SW480 (cell line): Measurements from ENCODE around the gene BNC2.

Experiments used
- DNase-seq: peaks from one replicate; pipeline ENCODE4 v3.0.0-alpha.2; 2016; ENCODE audit warnings: low spot score

The BNC2 gene

DNA sequence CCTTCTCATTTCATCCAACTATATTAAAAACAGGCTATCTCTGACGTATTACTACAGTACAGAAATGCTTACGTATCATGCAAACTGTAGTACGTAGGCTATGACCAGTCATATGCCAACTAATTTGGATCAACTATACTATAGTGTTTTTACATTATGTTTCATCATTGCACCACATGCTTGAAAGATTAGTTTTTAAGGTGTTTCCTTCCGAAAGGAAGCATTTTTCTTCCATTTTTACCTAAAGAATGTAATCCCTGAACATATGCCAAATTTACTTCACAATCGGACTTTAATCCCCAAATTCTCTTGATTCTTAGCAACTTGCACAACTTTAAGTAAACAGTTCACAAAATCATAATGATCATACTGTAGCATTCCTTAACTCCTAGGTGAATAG lies 153.9 kb downstream of the BNC2 start:
- DNase-seq: no peak

DNA sequence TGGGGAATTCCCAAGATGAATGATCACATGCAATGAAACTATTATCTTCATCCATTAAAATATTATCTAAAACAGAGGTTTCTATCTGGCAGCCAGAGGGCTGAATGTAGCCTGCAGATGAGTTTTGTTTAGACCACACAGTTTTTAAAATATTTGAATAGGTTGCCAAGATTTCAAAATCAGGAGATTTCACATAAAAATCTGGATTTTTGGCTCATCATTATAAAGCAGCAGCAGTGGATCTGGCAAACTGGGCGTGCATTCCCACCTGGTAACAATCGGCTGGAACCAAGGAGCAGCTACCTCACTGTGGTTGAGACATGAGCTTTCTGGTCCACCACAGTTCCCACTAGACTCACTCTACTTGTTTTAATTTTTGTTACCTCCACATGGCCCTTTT lies 155.1 kb downstream of the BNC2 start:
- DNase-seq: no peak

DNA sequence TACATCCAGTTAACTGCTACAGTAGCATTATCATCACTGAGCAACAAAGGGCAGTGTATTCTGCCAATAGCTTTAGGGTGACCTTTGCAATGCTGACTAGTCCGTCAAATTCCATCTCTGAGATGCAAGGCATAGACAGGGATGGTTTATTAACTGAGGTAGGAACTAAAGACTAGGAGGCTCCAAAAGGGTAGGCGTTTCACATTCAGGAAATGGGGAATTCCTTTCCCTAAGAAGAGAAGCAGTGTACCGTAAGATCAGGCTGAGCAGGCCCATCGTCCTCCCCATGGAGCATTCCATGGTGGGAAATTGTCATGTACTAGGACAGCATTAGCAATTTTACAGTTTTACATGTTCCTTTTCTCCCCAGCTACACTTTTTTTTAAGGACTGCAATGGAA lies 157.7 kb downstream of the BNC2 start:
- no peak for DNase-seq

DNA sequence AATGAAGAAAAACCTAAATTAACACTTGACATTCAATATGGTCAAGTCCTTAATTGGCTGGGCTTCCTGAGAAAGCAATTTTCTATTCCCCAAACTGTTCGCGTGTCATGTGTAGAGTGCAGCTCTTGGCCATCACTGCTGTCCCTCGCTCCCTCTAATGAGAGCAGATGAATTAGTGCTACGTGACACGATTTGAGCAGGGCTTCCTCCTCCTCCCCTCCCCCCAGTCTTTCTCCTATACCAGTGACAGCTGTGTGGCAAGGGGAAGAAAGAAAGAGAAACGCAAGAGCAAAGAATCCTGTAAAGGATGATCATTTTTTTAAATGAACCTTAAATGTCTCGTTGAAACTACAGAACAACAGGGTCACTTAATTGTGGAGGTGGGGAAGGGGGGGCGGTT lies 159.6 kb downstream of the BNC2 start:
- DNase-seq: no peak

DNA sequence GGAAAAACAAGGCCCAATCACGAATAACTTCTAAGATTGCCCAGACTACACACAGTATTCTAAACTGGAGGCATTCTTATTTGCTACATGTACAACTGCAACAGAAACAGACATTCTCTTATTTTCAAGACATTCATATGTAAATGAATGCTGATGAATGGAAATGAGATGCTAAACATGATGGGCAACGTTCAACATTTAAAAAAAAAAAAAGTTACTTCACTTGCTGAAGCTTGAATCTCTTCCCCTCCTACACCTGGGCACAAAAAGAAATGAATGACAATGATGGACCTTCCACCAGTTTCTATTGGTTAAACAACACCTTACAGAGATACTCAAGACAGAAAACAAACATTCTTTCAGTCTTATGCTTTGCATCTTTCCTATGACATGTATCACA lies 160.5 kb downstream of the BNC2 start:
- DNase-seq: no peak

DNA sequence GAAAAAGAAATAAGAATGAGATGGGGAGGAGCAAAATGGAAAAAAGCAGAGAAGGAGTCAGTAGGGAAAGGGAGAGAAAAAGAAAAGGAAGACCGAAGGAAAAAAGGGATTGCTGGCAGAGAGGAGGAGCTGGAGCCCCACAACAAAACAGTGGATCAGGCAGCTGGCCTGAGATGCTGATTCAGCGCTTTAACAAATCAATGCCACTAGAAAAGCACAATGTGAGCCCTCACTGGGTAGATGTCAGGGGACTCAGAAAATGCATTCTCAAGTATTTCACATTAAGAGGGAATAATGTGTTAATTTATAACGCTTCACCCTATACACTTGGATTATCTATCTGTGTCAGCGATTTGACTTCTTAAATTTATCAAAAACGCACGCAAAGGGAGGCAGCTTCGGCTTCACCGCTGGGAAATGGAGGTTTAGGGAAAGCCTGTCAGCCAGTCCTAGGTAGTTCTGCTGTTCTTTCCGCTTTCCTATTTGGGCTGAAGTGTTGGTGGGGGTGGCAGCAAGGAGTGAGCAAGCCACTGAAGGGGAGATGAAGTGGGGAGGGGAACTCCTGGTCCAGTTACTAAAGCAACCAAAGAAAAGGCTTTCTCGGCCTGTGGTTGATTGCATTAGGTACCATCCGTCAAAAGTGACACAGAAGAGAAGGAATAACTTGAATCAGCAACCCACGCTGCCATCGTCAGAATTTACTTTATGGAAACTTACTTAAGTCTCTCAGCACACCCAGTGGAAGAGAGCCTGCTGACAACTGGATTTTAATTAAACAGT lies 161.6 kb downstream of the BNC2 start:
- DNase-seq: no peak

DNA sequence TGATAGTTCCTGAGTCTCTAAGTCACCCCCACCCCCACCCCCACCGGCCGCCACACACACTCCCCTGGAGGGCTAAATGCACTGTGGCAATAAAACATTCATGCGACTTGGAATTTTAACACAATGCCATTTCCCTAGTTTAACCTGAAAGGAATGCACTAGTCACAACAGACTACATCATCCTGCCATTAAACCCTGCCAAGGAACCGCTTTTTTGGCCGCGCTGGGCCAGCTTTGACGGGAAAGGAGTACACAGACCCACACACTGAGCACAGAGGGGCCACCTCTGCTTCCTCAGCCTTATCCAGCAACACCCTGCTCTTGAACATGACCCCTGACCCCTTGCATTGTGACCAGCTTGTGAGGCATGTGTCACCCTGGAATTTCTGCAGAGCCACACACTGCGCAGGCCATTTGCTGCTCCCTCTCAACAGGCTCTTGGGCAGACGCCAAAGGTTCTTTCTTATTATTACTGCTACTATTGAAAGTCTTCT lies 165.3 kb downstream of the BNC2 start:
- DNase-seq: no peak

DNA sequence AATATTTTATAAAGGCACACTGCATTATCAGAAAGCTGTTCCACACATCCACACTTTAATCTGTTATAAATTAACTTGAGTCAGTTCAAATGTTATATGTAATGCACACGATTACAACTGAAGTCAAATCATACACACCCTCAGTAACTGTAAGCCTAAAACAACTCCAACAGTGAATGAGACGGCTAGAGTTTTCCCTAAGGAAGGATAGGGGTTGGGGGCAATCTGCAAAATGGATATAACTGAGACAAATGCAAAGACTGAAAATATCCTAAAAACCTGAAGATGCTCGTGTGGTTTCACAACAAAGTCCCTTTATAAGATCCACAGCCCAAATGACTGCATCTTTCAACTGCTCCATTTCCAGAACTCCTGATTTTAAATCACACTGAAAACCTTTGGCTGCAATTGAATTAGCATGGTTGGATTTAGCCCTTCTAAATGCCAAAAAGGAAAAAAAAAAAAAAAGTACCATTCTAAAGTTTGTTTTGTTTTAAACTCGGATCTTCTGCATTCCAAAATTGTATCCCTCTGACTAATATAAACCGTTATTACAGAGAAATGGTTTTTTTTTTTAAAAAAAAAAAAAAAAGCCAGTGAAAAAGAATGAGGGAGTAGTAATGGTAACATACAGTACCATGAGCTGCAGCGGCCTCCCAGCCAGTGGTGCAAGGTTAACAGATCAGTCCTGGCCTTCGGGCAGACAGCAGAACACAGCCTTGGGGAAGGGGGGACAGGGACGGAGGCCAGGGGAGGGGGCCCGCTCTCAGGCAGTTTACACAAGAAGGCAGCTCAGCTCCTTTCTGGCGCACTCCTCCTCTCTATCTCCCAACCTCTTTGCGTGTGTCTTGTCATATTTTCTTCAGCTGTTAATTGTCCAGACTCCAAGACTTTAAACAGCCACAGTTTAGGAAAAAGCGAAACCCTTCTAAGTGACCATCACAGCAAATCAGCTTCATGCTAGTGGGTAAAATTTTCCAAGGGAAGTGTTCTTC lies 166.1 kb downstream of the BNC2 start:
- no peak for DNase-seq

DNA sequence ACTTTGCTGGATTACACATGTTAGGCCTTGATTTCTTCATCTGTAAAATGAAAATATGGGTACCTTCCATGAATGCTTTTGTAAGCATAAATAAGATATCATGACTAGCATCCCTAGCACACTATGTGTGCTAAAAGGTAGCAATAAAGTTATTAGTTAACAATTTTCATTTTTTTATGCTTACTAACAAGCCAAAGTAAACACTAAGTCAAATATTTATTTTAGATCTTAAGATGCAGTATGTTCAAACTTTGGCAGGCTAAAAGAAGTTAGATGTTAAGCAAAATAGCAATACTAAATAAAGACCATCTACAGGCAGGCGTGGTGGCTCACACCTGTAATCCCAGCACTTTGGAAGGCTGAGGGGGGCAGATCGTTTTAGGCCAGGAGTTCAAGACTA lies 169.1 kb downstream of the BNC2 start:
- DNase-seq: no peak

DNA sequence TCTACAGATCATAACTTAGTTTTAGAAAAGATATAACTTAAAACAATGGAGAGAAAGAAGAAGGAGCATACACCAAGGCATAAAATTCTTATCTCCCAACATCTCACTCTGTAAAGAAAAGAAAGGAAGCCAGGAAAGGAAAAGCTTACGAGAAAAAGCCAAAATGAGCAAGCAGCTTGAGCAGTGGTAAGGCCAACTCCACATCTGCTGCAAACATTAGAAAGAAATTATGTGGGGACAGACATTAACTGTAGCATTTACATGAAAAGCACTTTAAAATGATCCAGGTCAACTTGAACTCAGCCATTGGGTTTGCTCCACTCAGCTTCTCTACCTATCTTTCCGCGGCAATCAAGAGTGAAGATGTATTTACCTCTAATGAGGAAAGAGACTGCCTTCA lies 176.9 kb downstream of the BNC2 start:
- no peak for DNase-seq

DNA sequence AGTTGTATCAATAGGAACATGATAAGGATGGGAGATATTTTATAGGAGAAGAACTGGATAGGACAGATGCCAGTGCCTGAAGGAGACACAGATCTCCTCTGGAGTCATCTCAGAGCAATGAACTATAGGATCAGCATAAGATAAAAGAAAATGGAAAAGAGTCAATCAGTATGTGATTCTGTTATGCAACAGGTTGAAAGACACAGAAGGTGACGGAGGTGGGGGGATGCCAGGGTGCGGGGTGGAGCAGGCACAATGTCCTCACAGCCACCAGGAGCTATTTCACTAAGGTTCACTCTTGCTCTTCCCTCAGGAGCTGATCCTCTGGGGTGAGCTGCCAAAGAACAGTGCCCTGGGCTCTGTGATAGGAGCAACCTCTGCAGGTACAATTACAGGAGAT lies 179.8 kb downstream of the BNC2 start:
- DNase-seq: no peak

DNA sequence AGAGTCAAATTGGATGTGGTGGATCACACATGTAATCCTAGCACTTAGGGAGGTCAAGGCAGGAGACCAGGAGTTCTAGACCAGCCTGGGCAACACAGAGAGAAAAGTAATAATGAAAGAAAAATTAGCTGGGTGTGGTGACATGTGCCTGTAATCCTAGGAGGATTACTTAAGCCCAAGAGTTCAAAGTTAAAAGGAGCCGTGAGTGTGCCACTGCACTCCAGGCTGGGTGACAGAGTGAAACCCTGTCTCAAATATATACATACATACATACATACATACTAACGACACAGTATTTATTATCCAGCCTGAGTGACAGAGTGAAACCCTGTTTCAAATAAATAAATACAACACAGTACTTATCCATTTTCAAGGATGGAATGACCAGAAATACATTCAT lies 180.3 kb downstream of the BNC2 start:
- DNase-seq: no peak

DNA sequence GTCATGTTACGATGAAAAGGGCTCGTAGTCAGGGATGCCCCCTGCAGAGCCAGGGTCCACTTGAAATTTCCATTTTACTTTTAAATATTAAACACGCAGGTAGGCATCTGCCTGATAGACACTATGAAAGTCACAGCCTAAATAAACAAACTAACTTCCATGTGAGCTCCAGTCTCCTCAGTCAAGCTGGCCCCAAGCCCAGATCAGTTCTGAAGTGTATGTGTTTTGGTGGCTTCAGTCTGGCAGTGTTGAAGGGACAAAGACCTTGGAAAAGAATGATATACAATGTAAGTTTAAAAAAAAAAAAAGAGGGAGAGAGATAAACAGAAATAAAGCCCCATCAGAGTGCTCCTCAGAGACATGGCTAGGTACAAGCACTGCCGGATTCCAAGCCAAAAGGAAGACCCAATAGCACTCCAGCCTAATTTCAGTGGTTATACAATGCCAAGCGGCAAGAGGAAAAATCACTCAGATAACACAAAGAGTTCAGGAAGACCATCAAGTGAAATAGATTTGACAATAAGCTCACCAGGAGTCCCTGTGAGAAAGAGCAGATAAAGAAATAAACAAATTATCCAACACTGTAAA lies 181.0 kb downstream of the BNC2 start:
- DNase-seq: no peak

DNA sequence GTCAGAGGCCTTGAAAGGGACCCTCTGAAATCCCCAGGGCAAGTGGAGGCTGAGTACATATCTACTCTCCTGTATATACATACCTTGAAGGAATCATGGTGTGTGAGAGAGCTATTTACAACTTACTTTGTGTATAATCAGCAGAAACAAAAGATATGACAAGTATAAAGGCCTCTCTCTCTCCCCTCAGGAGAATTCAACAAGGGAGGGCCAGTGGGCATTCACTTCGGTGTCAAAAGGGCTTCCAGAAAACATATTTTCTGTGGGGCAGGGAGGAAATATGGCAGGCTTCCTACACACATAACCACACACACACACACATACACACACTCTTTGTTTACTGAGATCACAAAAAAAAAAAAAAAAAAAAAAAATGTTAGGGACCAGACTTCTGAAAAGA lies 181.7 kb downstream of the BNC2 start:
- no peak for DNase-seq

DNA sequence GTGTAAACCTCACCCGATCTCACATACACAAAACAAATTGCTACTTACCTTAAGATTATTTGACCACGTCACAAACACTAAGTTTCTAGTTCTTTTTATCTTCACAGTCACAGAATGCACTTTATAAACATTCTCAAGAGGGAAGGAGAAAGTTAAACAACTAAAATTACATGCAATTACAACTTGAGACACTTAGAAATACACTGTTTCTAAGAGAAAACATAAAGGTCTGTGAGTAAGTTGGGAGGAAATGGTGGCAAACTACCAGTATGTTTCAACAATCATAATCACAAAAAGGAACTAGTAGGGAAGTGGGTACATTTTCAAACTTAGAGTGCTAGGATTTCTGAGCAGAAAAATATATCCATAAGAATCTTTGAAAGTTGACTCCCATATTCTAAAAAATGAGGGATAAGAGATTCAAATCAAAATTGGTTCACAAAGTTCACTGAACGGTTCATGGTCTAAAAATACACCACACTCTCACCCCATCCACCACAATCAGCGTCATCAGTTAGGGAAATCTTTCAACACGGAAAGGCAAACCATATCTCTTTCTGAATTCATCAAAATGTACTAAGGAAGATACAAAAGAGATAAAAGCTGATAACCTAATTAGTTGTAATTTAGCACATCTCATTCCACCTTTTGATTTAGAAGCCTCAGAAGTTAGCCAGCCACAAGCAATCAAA lies 182.6 kb downstream of the BNC2 start:
- DNase-seq: no peak

DNA sequence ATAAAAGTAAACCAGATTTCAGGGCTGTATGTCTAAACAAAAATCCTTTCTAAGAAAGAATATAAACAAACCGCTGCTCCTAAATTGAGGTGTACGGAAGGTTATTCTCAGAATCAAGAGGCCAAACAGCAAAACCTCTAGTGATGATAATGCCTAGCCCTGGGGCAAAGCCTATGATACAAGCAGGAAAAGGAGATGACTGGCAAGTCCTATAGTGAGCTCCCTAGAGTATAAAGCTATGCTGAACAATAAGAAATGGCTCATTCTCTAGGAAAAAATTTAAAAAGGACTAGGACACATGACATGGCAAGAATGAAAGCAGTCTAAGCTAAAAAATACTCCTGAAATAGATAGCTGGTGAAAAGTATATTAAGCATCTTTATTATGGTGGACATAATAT lies 187.1 kb downstream of the BNC2 start:
- DNase-seq: no peak

DNA sequence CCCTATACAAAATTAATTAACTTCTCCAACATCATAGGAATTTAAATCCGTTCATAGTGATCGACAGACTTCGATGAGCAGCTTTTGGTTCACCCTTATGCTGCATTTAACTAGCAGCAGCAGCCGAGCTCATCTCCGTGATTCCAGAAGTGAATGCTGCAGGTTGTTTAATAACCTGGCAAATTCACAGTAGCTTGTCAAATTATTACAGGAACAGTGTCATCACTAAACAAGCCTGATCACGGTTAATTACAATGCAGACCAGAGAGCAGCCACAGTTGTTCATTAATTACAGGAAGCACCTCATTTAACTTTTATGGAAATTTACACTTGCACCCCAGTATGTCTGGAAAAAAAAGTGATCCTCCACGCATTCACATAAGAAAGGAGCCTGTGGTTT lies 188.2 kb downstream of the BNC2 start:
- no peak for DNase-seq

DNA sequence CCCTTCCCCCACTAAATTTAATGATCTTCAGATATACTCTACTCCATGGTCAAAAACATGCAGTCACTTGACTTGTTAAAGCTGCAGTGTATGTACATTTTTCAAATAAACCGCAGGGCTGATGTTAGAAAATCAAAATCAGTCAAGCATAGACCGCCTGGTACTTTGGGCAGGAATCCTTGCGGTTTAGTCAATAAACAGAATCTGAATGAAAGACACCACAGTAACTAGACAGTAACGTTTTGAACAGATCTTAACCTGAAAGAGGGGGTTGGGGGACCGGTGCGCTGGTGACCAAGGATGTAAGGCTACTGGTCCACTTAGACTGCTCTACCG lies 188.8 kb downstream of the BNC2 start:
- no peak for DNase-seq

DNA sequence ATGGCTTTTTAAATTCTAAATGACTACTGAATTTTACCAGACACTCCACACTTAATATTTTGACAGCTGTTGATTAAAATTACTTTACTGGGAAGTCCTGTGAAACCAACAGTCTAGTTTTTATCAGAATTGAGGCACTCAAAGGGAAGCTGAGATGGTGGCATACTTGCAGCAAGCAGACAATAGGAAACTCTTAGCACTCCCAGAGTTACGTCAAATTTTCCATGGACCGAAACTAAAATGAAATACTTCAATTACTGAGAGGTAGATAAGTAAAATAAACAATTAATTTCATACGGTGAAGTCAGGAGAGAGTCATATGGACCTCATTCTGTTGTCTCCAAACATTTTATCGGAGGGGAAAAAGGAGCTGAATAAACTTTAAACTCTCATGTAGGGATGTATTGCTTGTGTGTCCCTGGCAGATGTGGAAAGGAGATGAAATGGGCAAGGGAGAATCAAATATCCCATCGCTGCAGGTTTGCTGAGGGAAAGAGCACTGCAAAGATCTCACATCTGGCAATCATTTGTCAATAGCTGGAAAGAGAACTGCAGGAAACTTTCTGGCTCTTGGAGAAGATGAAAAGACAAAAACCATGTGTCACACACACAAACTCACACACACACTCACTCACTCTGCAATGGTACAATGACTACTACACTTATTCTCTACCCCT lies 189.4 kb downstream of the BNC2 start:
- no peak for DNase-seq

DNA sequence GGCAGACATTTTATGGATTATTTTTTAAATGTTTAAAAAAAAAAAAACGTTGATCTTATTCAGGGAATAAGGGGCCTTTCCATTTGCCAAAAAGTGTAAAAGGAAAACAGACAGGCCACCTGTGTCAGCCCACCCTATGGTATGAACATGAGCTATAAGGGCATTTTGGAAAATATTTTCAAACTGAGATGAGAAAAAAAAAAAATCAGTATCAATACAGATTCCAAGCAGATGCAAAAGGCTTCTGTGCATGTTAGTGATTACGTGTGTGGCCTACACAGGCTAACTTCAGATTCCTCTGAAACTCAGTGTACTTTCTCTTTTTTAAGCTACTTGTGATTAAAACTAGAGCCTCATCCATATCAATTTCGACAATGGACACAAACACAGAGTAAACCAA lies 189.9 kb downstream of the BNC2 start:
- DNase-seq: no peak

DNA sequence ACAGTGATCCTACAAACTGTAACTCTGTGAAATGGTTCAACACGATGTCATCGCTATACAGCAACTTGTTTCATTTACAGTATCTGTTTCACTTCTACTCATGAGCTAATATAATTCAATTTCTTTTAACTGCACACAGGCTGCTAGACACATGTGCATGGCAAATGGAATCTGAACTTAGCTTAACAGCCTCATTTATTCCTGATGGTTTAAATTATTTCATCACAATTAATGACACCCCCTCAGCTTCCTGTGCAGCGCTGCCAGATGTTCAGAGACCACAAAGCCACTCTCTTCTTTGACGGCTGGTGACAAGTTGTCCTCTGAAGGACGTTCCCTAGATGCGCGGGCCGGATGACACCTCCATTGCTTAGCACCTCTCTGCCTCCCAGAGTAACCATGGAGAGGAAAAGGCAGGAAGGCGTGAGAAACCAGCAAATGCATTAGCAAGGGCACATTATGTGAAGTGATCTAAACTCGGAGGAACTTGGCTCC lies 191.1 kb downstream of the BNC2 start:
- no peak for DNase-seq

DNA sequence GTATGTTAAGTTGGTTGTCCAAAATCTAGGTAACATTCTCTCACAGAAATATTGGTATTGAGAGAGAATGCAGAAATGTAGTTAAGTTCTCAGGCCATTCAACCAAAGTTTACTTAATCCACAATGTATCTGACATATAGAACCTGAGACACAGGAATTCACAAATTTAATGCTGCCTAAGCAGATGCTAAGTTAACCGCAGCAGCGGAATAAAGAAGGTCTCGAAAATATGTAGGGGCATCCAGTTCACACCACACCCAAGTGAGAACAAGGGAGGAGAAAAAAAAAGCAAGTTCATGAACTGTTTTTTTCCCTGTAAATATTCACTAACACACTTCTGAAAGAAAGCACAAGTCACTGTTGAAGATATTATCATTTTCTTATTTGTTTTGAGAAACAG lies 194.0 kb downstream of the BNC2 start:
- DNase-seq: no peak
